NCI-H82 (cell line): ENCODE data around the gene MAN2A1.
A peak's percentile ranks its signal among the peaks of the same experiment; 100 is the strongest.
"Not testable (repeated sequence)": the region's sequence is repeated elsewhere in the genome, so short reads cannot be mapped to it uniquely, and the experiment has no call there.

Experiments used
- DNase-seq: peaks from one replicate; lab custom pipeline; 2025; lab: John Stamatoyannopoulos, UW

Gene MAN2A1

DNA sequence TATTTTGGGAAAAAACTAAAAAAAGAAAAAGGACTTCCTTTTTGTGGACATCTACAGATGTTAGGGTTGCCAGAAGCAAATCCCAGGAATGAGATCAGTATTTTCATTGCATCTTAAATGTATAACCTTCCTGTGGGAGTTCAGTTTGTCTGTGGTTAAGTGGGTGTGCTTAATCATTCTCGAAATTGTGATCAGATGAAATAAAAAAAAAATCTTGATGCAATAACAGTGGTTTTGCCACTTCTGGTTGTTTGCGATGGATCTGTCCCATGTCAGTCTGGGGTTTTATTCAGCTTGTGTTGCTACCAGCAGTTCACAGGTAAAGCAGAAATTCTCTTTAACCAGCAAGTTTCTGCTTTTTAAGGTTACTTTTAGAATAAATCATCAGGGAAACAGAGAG lies 179.0 kb downstream of the MAN2A1 start:
- DNase-seq: no peak

DNA sequence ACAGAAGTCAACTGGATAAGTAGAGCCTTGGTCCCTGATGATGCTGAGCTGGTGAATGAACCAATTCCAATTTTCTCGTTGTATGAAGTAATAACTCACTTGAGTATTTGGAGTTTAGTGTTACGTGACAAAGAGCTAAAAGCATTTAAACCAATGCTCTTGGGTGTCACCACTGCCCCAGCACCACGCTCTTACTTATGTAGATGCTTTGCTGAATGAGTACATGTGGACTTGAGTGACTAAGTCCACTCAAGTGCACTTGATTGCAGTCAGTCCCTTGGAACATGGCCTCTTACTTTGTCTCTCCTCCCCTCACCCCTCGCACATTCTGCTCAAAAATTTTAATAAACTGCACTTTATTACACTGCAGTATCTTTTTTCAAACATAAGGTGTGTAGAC lies 184.0 kb downstream of the MAN2A1 start:
- no peak for DNase-seq

DNA sequence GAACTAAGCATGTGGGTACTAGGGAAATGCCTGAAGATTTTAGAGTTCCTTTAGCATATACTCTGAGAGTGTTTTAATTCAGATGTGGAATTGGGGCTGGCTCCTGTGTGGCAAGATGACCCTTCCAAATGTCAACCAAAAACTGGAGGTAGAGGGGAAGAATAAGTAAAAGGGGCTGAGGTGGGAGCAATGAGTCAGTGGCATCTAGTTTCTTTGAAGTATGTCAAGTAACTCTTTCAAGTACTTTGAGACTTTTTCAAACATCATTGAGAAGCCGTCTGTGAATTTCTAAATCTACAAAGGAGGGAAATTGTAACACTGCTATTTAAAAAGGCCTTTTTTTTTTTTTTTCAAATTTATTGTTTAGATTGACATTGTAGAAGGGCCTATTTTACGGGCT lies 184.4 kb downstream of the MAN2A1 start:
- no peak for DNase-seq

DNA sequence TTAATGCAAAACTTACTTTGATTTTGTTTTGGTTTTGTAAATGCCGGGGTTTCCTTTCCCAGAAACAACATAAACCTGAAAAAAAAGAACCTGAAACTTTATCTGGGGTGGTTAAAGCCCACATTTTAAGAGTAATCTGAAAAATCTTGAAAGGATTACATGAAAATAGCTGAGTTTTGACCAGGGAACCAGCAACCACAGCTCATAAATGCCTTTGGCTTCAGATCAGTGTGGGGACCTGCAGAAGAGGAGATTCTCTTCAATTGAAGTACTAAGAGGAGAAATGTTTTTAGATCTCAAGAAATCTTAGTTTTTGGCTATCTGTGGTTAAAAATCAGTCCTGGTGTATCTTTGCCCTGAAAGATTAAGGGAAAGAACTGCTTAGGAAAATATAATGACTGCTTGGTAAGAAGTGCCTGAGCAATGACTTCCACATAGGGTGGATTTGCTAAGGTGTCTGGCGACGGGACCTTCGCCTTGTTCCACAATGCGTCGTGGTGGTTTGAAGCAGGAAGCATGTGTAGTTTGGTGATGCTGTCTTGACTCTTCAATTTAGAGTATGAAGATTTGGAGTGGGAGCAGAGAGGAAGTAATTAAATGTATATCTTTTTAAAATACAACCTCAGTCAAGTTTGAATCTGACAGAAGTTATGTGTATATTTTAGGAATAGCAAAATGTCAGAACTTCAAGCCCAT lies 186.5 kb downstream of the MAN2A1 start:
- no peak for DNase-seq

DNA sequence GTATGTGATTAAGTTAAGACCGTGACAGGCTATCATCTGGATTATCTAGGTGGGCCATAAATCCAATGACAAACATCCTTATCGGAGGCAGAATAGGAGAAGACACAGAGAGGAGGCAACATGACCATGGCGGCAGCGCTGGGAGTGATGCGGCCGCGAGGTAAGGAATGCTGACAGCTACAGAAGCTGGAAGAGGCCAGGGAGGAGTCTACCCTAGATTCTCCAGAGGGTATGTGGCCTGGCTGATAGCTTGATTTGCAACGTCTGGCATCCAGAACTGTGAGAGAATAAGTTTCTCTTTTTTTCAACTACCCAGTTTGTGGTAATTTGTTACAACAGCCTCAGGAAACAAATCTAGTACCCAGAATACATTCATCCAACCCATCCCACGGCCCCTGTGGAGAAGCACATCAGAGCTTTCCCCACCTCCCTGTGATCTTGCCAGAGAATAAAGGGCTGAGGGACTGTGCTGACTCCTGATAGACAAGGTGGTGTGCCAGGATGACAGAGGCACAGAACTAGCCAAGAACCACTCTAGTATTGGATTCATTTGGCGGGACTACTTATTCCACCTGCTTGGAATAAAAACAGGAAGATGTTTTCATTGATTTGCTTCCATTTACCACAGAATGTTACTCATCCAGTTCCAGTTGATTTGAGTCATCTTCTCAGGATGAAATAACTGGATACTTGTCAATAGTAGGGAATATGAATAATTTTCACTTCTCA lies 187.4 kb downstream of the MAN2A1 start:
- DNase-seq: peak; percentile 71

DNA sequence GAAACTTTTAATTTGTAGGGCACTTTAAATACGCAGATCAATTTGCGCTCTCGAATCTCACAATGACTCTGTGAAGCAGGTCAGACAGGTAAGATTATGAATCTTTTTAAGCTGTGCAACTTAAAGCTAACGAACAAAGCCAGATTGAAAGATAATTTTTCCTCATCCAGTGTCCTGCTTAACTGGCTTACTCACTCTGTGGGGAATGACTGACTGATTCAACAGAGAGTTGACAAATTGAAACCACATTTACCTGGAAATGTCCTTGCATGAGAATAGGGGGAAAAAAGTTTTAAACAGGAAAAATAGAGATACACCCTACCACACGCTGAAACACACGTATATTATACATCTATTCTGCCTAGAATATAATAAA lies 187.9 kb downstream of the MAN2A1 start:
- DNase-seq: peak; percentile 5

DNA sequence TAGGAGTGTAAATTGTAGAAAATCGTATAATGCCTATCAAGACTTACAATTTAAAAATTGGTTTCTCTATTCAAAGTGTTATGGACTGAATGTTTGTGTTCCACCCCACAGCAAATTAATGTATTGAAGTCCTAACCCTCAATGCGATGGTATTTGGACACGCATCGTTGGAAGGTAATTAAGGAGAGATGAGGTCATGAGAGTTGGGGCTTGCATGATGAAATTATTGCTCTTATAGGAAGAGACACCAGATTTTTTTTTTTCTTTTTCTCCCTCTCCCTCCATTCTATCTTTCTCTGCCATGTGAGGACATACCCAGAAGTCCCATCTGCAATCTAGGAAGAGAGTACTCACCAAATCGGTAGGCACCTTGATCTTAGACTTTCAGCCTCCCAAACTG lies 189.2 kb downstream of the MAN2A1 start:
- DNase-seq: no peak

DNA sequence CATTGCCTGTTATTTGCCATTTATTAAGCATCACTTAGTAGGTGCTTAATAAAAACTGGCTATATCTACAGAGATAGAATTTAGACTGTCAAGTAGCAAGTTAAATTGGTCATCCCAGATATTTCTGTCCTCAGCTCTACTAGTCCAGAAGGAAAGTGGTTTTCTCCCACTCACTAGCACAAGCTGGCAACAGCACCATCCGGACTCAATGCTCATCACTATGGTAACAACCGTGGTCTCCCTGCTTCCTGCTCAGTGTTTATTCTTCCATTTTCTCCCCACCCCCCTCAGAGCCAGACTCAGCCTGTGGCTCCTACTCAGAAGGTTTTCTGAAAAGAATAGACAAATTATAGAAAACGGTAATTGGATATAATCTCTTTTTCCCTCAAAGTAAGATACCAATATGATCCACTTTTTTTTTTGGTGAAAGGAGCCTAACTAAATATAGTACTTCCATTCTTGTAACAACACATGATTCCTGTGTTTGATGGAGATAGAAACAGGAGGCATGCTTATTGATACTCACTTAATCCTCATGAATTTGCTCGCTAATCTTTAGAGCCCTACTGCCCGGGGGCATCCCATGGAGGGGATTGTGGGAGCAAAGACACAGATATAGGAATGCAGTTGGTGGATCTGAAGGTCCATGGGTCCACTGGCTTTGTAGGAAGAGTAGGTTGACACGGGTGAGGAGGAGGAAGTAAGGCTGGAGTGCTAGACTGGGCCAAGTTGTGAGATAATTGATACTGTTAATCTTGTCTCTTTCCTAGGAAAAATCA lies 191.4 kb downstream of the MAN2A1 start:
- DNase-seq: no peak

DNA sequence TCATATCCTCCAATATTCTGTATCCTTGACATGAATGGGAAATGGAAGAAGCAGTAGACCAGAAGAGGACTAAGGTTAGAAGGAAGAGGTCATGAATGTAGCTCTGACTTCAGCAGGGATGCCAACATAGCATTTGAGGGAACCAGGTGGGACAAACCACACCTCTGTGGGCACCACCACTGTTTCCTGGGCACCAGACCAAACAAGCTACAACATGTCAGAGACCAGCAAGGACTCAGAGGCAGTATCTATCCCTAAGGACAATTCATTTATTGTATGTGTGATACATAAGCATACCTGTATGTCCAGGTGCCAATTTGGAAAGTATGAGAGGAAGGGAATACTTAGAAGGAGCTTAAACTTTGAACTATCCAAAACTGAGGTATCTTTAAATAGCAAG lies 192.8 kb downstream of the MAN2A1 start:
- no peak for DNase-seq

DNA sequence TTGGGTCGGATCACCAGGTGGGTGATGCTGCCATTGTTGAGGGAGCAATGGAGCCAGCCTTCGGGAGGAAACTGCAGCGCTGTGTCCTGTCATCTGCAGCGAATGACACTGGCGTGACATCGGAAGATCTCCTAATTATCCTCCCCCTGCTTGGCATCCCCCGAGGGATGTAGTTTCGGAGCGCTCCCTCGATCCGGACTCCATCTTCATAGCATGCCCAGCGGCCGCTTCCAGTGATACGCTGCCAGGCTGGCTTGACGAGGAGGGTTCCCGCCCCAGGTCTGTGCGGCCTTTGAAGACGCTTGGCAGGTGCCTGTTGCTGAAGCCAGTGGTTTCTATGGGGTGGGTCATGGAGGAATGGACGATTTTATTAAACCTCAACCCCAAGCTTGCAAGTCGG lies 194.9 kb downstream of the MAN2A1 start:
- DNase-seq: no peak

DNA sequence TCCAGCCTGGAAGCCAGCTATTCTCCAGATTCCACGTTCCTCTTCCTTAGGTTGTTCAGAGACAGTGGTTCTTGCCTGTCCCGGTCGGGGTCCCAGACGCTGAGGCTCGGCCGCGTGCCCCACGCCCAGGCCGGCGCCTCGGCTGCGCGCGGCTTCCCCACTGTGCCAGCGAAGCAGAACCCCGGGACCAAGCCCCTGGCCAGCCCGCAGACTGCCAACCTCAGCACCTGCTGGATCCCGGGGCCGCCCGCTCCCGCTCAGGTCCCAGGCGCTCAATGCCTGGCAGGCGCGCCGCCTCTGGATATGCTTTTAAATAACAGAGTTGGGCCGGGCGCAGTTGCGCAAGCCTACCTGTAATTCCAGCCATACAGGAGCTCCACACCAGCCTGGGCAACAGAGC lies 195.5 kb downstream of the MAN2A1 start:
- no peak for DNase-seq

DNA sequence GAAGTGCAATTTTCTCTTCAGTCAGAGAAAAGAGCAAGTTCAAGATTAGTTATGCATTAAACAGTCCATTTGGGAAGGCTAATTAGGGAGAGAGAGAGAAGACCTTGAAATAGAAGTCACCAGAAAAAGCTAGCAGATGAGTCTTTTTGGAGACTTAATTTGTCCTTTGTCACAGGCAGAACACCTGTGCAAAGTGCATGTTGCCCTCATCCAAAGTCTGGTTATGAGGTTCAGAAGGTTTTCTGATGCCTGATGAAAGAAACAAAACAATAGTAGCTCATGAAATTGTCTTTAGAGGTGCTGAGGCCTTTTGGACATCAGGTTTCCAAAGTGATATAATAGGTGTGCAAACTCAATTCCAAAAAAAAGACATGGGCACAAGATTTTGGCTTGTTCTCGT lies 199.3 kb downstream of the MAN2A1 start:
- DNase-seq: no peak

DNA sequence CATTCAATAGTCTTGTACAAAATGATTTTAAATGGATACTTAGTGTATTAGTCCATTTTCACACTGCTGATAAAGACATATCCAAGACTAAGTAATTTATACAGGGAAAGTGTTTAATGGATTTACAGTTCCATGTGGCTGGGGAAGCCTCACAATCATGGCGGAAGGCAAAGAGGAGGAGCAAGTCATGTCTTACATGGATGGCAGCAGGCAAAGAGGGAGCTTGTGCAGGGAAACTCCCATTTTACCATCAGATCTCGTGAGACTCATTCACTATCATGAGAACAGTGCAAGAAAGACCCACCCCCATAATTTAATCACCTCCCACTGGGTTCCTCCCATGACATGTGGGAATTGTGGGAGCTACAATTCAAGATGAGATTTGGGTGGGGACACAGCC lies 203.5 kb downstream of the MAN2A1 start:
- DNase-seq: not testable (repeated sequence)

DNA sequence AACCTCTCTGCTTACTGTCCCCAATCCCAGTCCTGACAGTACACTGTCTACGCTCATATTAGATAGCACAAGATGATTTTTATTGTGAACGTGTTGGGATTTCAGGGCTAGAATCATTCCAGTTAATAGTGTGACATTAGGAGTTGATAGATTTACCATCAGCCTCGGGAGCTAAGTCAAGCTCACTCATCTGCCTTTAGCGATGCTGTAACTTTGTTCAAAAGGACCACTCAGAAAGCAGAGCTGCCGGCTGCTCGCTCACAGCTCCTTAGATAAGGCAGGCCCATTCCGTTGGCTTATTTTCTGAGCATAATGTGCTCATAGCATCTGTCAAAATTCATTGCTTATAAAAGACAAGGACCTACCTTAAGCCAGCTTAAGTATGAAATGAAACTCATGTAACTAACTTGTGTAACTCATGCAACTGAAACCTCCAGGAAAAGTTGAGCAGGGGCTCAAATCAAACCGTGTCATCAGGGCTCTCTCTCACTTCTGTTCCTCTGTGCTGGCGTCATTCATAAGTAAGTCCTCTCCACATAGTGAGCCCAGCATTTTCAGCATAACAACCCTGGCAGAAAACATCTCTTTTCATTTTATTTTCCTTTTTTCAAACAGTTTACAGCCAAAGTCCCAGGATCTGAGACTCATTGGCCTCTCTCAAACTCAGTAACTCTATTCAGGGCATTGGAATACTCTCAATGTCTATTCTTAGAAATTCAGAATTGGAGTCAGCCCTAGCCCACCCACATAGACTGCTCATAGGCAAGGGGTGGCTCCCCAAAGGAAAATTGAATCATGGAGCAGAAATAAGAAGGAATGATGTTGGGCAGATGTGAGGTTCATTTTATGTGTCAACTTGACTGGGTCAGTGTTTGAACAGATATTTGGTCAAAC lies 208.8 kb downstream of the MAN2A1 start:
- no peak for DNase-seq

DNA sequence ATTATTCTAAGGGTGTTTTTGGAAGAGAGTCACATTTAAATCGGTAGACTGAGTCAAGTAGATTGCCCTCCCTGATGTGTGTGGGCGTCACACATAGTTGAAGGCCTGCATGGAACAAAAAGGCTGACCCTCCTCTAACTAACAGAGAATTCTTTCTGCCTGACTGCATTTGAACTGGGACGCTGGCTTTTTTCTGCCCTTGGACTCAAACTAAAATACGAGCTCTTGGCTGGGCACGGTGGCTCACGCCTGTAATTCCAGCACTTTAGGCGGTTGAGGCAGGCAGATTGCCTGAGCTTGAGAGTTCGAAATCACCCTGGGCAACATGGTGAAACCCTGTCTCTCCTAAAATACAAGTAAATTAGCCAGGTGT lies 209.4 kb downstream of the MAN2A1 start:
- no peak for DNase-seq

DNA sequence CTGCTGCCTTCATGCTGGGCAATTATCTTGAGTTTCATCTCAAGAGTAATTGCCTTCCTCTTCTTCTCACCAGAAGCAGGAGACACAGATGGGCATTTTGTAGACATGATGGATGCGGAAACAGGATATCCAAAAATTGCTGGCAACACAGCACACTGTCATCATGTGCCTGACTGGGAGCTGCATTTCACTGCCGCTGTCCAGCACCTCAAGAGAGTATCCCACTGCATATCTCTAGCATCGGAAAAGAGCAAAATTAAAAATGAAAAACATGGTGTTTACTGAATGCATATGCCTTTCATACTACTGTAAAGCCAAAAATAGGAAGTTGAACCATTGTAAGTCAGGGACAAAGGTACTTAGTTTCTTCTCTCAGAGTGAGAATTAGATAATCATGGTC lies 210.7 kb downstream of the MAN2A1 start:
- no peak for DNase-seq

DNA sequence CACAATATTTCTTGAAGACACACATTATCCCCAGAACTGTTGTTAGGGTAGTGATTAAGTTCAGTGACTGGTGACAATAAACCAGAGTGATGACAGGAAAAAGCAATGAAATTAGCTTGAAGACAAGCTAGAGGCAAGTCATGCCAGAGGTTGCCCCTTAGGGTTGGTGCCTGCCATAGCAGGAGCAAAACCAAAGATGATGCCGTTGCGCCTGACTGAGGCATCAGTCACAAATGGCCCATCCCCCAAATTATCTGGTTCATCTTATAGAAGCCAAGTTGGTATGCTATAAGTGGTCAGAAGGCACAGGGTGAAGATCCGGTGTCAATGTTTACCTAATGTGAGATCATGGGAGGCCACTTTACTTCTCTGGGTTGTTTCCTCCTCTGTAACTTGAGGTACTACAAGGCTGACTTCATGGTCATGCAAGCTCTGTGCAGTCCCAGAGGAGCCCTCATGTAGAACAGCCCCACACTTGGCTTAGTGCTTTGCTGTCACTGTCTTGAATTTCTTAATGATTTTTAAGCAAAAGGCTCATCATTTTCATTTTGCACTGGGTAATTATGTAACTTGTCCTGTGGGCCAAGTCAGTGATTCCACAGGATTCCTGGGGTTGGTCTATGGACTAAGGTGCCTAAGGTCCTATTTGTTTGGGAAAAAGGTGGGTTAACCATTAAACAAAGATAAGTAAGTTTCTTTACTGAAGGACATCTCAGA lies 211.3 kb downstream of the MAN2A1 start:
- no peak for DNase-seq

DNA sequence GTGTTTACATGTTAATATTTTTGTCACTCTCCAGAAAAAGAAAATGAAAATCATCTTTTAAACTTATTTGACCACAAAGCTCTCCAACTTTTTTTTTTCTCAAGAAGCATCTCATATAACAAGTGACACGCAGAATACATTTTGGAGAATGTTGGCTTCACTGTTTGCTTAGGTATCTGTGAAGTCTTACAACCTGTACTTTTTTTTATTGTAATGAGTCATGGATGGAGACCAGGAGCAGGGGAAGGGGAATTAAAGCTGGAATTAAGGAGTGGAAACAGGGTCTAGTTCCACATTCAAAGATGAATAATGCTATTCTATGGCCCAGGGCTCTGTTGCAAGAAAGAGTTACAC lies 211.9 kb downstream of the MAN2A1 start:
- DNase-seq: no peak

DNA sequence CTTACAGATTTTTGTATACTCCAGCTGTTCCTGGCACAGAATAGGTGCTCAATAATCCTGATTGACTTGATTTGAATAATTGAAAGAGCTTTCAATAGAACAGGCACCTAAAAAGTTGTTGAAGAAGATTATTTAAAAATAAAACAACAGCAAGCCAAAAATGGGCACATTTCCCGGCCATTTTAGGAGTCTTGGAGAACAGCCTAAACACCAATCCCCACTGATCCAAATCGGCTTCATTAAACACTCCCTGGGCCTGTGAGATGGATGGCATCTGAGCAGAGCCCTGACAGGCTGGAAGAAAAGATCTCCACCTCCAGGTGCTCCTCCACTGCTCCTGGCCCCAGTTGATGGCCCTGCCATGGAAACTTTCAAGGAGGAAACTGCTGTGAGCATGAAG lies 213.3 kb downstream of the MAN2A1 start:
- no peak for DNase-seq

DNA sequence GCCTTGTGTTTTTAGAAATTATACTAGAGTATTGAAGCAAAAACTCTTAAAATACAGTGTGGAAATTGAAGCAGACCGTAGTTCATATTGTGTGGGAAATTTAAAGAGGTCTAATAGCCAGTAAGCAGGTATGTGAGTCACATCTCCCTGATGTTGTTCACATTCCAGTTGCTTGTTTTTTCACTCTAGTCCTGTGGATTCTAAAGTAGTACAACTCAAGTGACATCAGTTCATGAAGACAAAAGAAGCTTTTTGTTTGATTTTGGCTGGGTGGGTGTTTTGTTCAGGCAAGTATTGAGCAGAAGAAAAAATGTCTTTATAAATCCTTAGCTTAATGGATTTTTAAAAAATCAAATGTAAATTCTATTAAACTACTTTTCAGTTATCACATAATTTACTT lies 216.2 kb downstream of the MAN2A1 start:
- no peak for DNase-seq

DNA sequence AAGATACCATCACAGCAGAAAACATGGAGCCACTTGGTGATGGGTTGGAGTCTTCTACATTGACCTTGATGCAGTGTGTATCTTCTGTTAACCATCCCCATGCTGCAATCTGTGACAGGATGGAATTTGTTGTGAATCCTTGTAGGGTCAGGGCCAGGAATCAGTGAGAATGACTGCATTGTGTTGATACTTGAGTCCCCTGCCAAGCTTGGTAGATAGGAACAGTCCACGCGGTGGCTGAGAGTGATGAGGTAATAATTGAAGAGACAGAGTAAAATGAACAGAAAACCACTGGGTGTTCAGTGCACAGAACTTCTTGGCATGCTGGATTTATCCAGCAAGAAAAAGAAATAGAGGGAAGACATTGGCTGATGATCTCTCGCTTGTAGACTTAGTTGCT lies 217.5 kb downstream of the MAN2A1 start:
- DNase-seq: no peak

DNA sequence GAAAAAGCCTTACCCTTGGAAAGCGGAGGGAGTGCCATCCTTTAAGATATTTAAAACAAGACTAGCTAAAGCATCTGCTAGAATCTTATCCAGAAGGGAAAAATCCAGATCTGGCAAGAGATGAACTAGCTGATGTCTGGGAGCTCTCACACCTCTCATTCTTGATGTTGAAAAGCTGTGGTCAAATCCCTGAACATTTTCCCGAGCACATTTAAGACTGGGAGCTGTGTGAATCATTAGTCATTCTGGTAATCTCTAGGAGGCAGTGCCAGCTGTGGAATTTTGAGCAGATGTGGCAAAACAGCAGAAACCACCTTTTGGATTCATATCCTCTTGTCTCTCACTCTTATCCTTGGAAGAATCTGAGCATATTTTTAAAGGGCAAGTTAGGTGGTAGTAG lies 218.0 kb downstream of the MAN2A1 start:
- DNase-seq: peak; percentile 23
